EH (cell line): ENCODE data around the gene TOR4A.
"Not testable (repeated sequence)": the region's sequence is repeated elsewhere in the genome, so short reads cannot be mapped to it uniquely, and the experiment has no call there.

Experiments used
- DNase-seq: peaks from one replicate; pipeline ENCODE4 v3.0.0-alpha.2; 2015; ENCODE audit warnings: low read depth

TOR4A gene

DNA sequence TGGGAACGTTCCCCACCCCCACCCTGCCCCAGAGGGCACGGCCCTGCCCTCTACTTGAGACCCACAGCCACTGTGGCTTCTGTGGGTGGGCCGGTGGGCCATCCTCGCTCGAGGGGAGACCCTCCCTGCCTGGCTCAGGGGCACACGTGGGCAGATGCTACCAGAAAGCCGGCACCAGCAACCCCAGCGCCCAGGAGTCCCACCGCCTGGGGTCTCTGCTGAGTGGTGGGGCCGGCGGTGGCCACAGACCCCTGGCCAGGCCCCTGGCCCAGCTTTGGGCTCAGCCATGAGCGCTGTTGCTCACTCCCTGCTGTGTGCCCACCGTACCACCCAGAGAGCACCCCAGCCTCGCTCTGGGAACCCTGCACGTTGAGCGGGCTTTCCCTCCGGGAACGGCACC is 41.1 kb downstream of the TOR4A start:
- no peak for DNase-seq

GRCh38 chr9:137319011-137319738 is 41.6 kb downstream of the TOR4A start:
- DNase-seq: peak; percentile 55

- no peak for DNase-seq
Measured at GRCh38 chr9:137319739-137320551, 42.4 kb downstream of the TOR4A start.

DNA sequence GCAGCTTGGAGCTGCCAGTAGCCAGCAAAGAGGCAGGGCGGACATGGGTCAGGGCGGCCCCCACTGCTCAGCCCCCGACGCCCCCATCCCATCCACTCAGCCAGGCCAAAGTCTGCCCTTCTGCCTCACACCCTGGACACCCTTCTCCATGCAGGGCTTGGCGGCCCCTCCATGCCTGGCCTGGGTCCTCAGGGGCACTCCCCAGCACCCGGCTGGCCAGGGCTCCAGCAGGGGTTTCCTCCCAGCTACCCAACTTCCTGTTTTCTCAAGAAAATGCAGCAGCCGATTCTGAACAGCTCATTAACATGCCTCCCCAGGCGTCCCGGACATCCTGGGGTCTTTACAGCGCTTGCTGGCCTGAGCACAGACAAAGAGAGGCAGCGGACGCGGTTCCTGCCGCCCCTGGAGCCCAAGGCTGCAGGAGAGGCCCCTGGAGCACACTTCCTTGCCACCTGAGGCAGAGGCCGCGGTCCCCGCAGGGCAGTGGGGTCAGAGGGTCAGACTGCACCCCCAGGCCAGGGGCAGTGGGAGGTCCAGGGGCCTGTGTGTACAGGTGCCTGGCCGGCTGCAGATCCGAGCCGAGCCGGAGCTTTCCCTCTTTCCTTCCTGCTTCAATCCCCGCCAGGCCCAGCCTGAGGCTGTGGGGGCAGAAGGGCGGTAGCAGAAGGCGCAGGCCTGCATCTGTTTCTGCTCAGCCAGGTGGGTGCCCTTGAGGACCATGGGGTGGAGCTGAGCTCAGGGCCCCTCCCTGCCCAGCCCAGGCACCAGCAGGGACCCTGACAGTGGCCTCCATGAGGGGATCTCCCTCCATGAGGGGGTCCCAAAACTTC is 43.2 kb downstream of the TOR4A start:
- no peak for DNase-seq

- DNase-seq: no peak
Measured at GRCh38 chr9:137321726-137322361, 44.3 kb downstream of the TOR4A start.

DNA sequence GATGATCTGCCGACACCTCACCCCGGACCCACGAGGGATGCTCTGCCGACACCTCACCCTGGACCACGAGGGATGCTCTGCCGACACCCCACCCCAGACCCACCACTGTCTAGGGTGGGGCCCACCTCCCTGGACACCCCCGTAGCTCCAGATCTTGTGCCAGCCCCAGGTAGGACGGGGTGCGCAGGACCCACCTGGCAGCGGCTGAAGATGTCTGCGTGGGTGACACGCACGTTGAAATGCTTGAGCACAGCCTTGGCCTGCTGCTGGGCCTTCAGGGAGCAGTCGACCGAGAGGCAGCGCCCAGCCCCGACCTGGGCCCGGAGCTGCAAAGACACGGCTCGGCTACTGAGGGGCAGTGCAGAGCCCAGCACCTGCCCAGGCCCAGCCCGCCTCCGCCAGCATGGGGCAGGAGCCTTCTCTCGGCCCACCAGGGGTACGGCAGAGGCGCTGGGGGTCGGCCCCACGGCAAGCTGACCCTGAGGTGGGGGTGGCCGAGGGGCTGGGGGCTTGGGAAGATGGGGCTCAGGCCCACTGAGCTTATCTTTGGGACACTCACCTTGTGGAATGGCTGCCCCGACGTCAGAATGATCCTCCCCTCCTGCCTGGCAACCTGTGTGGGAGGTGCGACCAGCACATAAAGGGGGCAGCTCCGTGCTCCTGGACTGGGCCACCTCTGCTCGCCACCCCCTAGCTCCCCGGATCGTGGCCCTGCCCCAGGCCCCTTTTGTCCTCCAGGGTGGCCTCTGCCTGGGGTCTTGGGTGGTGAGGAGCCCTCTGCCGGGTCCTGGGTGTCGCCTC is 46.2 kb downstream of the TOR4A start:
- no peak for DNase-seq

DNA sequence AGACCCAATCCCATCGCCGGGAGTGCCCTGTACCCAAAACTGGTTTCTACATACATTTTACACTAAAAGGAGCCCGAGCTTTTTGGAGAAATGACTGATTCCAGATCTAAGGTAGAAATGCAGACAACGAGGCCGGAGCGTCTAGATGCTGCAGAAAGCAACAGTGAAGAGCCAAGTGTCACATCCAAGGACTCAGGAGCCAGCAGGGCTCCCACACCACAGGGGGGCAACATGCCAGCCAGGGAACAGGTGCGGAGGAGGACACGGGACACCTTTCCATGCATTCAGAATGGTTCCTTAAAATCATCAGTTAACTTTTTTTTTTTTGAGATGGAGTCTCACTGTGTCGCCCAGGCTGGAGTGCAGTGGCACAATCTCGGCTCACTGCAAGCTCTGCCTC is 47.6 kb downstream of the TOR4A start:
- DNase-seq: no peak

GRCh38 chr9:137325799-137326198 is 48.3 kb downstream of the TOR4A start:
- no peak for DNase-seq

DNA sequence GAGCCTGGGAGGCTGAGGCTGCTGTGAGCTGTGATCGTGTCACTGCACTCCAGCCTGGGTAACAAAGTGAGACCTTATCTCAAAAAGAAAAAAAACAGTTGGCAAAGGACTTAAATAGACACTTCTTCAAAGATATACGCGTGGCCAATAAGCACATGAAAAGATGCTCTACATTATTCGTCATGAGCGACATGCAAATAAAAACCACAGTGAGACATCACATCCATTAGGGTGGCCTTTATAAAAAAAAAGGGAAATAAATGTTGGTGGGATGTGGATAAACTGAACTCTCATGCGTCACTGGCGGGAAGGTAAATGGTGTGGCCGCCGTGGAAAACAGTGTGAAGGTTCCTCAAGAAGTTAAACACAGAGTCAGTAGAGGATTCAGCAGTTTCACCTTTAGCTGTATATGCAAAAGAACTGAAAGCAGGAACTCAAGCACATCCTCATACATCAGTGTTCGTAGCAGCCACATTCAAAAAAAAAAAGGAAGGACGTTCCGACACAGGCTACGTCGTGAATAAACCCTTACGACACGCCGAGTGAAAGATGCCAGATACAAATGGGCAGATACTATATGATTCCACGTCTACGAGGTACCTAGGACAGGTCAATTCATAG is 49.0 kb downstream of the TOR4A start:
- DNase-seq: no peak

GRCh38 chr9:137327641-137328550 is 50.4 kb downstream of the TOR4A start:
- not testable (repeated sequence) for DNase-seq

DNA sequence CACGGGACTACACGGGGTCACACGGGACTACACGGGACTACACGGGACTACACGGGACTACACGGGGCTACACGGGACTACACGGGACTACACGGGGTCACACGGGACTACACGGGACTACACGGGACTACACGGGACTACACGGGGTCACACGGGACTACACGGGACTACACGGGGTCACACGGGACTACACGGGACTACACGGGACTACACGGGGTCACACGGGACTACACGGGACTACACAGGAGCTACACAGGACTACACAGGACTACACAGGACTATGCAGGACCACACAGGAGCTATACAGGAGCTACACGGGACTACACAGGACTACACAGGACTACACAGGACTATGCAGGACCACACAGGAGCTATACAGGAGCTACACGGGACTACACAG is 52.1 kb downstream of the TOR4A start:
- DNase-seq: not testable (repeated sequence)

- DNase-seq: no peak
Measured at GRCh38 chr9:137330689-137331088, 53.2 kb downstream of the TOR4A start.

DNA sequence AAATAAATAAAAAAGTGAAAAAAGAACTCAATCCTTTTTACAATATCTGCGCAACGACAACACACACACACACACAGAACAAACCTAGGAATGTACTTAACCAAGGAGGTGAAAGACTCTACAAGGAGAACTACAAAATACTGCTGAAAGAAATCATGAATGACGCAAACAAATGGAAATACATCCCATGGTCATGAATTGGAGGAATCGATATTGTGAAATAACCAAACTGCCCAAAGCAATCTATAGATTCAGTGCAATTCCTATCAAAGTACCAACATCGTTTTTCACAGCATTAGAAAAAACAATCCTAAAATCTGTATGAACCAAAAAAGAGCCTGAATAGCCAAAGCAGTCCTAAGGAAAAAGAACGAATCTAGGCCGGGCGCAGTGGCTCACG is 54.4 kb downstream of the TOR4A start:
- DNase-seq: no peak
